ENCODE measurements around the gene NCAM1.

NCAM1 gene

DNA sequence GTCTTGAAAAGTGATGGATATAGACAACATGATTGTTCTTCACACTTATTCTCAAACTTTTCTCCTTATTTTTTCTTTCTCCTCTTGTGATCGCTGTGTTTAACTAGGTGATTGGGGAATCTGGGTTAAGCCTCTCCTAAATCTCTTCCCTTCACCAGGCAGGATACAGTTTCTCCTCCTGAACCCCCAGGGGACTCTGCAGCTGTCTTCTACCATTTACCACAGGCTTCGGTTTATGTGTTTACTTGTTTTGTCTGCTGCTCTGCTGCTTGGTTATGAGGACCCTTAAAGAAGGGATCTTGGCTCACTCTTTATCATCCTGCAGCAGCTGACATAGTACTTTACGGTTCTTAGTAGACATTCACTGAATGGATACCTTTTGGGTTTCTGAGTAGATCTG, 124.2 kb downstream of the NCAM1 start:
- no peak for DNase-seq

DNA sequence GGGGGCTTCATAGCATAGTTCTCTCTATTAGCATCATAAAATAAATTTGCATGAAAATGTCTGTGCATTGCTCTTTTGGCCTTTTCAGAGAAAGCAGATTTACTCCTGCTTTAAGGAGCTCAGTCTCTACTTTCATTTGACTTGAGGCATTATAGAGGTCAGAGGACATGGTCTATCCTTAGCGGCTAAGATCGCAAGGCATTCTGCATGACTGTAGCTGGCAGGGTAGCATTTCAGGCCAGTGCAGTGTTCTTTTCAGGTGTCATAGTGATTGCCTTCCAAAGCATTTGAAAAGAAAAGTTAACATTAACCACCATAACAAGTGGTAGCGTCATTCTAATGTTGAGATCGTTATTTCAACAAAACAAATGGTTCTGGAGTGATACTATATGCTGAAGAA, 126.5 kb downstream of the NCAM1 start:
- no peak for DNase-seq

DNA sequence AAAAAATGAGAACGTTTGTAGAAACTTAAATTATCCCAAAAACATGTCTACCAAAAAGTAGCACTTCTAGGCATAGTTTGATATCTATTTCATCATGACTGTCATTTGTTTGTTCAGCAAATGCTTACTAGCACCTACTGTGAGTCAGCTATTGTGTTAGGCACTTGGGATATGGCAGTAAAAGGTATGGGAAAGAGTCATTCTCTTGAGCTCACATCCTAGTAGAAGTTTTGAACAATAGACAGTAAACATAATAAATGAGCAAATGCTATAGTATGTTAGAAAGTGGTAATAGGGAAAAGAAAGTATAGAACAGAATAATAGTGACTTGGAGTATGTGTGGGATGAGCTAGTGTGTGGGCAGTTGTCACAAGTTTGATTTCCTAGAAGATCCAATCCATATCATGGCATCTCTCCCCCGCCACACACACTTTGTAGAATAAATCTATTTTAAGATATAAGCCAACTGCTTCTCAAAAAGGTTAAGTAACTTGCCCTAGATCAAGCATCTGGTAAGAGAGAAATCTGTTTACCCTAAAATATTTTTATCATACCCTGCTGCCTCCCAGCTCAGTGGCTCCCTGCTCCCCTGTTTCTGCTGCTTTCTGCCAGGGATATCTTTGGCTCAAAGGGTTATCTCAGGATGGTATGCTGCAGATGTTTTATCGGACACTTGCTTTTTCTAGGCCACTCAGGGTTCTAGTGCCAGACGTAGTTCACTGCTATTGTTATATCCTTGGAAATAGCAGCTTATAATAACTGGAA, 129.7 kb downstream of the NCAM1 start:
- DNase-seq = no peak

DNA sequence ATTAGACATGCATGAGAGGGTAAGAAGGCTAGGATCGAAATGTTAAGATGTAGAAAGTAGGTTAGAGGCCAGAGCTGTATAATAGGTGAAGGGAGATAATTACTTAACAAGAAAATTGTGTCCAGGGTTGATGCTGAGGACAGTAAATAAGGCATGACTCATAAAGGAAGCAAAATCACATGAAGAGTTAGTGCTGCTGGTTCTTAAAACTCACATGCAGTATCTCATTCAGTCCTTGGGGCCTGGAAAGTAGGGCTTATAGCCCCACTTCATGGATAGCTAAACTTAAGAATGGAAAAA, 130.2 kb downstream of the NCAM1 start:
- no peak for DNase-seq

DNA sequence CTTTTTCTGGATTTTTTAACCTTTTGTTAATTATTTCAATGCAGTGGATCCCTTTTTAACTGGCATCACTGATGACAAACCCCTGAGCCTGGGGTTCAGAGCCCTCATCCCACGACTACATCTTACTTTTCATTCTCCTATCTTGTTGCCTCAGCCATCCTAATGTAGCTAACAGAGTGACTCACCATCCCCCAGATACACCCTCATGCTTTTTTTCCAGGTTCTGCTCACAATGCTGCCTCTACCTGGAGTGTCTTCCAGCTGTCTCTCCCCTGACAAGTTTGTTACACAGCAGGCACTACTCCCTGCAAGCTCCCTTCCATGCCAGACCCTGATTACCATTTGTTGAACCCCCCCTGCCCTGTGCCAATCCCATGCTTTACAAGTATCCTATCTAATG, 135.4 kb downstream of the NCAM1 start:
- DNase-seq = no peak

DNA sequence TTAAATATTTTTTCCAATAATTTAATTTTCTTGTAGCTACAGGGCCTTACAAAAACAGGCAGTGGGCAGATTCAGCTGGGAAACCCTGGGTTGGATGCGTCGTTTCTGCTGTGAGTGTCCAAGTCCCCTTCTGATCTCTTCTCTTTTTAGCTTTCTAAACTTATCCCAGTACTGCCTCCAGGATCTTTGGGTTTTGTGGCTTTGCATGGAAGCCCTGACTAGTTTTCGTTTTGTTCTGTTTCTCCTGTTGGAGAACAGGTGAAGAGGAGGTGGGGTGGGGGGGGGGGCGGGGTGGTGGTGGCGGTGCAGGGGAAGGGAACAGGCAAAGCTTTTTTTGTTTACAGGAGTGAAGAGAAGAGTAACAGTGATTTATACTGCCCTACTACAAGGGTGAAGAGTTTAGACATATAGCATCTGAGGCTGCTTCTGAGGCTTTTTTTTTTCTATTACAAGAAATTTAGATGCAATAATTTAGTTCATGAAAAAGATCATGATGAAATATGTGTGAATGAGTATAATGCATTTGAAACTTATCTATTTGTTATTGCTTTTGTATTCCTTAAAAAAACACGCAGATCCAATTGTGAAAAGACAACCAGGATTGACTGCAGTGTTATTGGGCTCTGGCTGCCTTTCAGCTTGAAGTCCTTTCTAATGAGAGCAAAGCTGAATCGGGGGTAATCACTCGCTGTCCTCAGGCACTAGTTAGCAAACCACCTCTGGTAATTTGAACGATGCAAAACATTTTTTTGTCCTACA, 142.9 kb downstream of the NCAM1 start:
- DNase-seq = no peak

DNA sequence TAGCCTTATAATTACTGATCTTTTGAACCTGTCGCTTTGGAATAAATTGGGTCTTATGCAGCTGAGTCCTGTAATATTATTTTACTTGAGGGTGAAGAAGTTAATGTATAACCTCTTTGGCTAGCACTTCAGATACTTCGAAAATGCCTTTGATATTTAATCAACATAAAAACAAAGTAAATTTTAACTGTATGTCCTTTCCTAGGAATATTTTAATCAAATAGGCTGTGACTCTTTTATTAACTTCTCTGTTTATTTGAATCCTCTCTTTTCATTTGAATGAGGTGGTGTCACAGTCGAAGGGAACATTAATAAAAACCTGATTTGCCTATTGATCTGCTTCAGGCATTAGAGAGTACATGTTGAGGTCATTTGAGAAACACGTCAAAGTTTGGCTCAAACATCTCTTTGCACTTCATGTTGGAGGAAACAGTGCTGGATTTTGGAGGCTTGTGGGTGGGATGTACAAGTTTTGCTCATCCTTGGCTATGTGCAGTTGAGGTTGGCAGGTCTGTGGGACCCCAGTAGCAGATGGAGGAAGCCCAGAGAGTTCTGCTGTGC, 143.6 kb downstream of the NCAM1 start:
- no peak for DNase-seq

DNA sequence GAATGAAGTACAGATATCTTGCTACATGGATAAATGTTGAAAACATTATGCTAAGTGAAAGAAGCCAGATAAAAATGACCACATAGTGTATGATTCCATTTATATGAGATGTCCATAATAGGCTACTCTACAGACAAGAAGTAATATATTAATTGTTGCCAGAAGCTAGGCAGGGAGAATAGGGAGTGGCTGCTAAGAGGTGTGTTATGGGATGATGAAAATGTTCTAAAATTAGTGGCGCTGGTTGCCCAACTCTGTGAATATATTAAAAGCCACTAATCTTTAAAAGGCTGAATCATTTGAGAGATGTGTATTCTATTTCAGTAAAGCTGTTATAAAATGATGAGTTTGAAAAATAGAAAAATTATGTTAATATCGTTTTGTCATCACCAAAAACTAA, 144.4 kb downstream of the NCAM1 start:
- DNase-seq = no peak

DNA sequence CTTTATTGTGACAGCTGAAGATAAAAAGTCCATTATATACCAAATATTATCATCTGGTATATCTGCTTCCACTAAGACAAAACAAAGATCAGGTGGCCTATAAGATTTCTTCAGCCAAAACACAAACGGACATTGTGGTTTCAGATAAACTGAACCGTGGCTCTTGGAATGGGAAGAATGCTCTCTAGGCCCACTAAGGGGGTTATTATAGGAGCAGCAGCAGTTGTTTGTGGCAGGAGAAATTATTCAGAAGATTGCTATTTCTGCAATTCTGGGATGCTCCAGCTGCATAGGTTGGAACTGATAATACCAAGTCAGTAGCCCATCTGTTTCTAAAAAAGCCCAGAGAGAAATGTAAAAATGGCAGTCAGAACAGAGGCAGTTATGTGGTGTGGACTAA, 145.3 kb downstream of the NCAM1 start:
- no peak for DNase-seq

DNA sequence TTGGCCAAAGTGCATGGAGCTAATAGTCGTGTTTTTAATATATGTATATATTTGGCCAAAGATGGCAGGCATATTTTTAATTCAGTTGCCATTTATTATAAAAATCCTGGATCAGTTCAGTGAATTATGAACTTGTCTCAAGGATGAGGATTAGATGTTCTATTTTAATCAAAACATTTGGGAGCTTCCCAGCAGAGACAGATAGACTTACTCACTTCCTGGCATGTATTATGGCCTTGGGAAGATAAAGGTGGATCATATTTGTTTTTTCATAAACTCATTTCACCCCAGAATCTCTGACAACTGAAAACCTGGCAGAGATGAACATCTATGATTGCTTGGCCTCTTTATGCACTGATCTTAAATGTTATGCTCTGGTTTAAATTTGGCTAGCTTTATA, 148.8 kb downstream of the NCAM1 start:
- no peak for DNase-seq

DNA sequence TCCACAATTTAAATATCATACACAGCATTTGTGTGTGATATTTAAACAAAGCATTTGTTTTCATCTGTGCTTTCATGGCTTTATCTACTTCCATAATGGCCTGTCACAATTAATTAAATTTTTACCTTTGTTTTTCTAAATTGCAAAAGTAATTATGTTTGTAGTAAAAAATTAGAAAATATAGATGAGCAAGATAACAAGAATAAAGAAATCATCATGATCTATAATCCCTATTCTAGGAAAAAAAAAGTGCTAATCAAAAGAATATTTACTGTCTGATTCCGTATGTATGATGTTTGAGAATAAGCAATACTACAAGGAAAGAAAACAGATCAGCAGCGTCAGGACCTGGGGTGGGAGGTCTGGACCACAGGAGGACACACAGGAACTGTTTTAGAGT, 149.9 kb downstream of the NCAM1 start:
- DNase-seq = no peak

DNA sequence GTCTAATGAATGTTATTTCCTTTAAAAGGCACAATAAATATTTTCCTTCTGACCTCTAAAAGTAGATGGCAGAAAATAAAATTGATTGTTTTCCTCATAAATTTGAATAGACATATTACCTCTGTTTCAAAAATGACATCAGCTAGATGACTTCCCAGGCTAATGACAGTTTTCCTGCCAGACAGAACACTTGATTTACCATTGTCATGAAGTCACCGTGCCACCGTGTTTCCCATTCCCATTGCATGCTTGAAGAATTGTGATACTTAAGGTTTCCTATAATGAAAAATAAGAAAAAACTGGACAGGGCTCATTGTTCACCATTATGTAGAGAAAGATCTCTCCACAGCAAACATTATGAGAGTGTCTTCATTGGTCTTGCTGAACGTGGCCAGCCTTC, 151.1 kb downstream of the NCAM1 start:
- no peak for DNase-seq

DNA sequence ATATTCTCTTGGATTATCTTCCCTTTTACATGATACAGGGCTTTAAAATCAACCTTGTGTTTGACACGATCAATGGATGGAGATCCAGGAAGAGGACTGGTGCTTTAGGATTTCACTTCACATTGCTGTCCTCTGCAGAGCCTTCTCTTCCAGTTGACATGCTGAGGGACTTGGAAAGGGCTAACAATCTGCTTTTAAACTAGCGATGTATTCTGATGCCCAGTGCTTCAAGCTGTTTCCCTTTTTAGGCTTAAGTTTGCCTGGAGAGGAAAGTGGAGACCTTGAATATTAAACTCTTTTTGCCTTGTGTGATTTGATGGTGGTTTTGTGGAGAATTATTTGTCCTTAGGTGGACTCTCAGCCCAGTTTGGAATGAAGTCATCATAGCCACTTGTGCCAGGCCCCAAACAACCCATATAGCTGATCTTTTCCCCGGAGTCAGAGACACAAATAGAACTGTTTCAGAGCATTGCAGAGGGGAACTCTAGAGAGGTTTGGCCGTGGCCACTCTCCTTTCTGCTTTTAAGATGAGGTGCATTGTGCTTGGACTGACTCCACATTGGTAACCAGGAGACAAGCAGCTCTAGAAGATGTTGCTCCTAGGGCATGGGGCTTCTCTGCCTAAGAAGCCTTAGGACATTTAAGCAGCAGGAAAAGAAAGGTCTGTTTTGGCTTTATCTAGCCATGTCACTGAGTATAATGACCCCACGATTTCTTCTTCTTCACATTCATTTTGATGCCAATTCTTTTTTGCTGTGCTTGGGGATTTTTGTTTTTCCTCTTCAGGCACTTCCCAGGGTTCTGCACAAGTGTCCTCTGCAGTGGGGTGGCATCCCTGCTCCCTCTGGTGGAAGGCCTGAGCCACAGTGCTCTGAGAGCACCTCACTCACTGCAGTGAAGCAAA, 152.8 kb downstream of the NCAM1 start:
- DNase-seq = peak in 42 of 51 donors; percentile 14 to 80 (median 48)

DNA sequence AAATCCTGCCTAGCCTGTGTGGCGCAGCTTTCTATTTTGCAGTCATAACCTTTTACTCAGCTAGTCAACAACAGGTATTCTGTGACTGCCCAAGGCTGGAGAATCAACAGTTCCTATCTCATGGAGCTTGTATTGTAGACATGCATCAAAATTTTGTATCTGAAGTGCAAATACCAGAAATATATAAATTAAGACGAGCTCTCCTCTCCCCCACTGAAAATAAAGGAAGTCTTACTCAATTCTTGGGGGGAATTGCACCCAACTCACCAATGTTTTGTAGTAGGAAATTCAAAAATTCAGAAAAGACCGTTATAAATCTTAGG, 153.4 kb downstream of the NCAM1 start:
- no peak for DNase-seq

DNA sequence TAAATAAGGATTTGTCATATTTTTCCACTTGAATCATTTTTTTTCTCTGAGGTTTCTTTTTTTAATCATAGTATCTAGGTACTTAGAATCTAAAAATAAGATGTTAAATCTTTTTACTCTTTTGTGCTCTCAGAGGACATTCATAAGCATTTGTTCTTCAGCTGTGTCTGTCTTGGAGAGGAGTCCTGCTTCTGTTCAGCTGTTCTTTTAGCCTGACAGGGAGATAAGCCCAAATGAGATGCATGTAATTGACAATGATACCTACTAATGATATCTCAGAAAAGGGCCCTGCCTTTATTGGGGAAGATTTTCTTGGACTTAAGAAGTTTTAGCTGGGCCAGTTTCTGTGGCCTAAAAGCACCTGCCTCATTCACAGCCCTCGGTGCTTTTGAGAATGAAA, 156.9 kb downstream of the NCAM1 start:
- no peak for DNase-seq

DNA sequence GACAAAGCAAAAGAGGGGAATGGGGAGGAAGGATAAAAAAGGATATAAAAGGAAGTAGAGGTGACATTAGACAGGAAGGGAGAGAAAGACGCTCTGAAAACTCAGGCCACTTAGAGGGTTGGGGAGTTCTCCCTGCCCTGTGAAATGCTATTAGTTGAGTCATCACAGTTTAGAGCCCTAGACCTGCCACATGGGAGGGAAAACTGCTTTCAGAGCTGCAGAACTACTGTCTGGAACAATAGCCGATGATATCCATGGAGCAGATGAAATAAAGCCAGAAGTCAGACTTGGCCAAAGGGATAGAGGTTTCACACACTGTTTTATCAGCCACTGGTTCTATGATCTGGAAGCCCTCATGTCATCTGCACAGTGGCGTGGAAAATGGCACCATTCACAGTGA, 157.9 kb downstream of the NCAM1 start:
- DNase-seq = no peak

DNA sequence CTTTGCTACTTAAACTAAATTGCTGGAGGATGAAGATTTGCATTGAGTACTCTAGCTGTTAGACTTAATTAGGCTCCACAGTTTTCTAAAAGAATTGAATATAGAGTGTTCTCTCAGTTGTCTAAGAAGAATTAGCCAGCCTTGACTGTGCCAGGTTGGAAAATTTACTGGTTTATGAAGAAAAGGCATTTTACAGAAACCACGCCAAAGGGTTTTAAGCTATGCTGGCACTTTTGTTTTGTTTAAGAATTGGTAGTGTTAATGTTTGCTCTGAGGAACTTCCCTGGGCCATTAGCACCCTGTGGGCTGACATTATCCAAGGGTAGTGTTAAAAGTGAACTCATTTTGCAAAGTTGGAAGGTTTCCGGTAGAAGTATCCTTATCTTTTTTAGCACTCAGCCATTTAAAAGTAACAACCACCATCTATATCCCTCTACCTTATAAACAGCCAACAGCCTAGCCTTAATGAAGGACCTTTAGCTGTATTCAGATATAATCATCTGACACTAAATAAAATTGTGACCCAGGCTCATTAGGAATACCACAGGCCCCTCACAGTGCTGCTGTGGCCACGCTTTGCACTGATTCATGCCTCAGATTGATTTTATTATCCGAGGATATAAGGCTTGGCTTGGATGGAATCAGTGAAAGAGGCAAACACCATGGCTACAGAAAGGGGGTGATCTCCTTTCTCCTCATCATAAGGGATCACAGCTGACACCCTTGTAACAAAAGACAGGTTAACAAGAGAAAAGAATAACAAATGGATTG, 158.9 kb downstream of the NCAM1 start:
- no peak for DNase-seq

DNA sequence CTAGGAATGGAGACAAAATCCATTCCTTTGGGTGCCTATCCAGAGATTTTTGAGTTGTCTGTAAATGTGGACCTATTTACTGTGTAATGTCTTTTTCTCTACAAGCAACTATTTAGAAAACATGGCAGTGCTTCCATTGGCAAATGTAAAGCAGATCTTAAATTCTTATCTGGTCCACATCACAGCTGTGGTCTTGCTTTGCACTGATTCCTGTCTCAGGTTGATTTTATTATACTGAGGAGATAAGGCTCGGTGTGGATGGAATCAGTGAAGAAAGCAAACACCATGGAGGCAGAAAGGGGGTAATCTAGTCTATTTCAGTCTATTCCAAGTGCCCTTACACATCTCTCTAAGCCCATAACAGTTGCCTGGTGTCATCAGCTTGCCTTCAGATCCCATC, 160.5 kb downstream of the NCAM1 start:
- DNase-seq = no peak

DNA sequence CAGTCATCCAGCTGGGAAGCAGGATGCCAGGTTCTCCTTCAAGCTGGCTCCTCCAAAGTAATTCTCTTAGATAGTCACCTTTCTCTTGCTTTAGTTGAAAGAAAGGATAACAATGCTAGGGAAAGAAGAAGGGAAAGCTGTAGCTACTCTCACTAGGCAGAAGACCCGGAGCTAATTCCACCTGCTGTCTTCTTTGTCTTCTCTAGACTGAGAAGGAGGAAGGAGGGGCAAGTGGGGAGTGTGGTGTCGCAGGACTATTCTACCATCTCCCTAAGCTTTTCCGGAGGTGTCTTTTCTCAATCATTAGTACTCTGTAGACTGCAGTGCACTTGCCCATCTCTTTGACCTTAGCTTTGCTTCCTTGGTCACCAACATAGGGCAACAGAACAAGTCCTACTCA, 162.8 kb downstream of the NCAM1 start:
- DNase-seq = no peak

DNA sequence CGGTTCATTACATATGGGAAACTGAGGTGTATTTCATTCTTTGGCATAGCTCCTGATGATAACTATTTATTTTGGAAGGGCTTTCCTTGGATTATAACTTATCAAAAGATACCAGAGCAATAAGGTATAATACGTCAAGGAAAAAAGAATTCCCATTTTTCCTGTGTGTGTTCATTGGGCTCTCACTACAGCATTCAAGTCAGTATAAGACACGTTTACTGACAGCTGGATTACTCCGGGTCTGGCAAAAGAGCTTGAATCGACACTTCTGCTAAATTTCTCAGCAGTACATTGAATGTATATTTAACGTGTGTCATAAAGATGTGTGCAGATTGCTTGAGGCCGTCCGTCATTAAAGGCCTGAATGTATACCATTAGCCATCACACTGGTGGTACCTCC, 163.4 kb downstream of the NCAM1 start:
- DNase-seq = no peak

DNA sequence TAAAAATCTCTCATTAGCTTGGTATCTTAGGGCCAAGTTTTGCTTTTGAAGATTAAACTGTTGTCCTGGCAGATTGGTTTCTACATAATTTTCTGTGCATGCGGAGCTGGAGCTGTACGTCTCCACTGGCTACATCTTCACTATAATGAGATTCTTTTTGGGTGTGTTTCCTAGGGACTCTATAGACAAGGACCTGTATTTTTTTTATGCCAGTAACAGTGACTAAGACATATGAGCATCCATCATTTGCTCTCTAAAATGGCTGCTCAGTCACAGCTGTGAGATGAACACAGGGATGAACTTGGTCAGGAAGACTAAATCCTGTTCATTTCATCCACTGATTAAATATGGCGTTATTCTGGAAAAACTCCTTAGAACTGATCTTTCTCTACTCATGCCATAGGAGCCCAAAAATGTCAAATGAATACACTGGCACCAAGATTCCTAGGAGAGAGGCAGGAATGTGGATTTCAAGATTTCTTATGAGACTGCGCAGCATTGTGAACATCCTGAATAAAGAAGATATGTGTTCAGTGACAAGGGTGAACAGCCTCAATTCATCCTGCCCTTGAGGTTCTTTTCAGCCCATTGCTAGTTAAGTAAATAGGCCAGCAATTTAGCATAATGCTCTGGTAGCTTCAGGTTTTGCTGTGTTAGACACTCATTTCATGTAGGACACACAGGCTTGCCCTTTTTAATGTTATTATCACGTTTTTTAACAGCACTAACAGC, 168.2 kb downstream of the NCAM1 start:
- no peak for DNase-seq

Measured in hypothalamus (tissue), 51 donors.